Measurements from ENCODE around the gene NAAA. TPM values are rescaled to one million over a fixed set of nuclear protein-coding genes. Genes with fewer than 3 reads are reported as not detected.
"Not testable (repeated sequence)": the region's sequence is repeated elsewhere in the genome, so short reads cannot be mapped to it uniquely, and the experiment has no call there.

Gene NAAA
- total RNA-seq (2014; rRNA removed; shearing (Covaris generic); ENCODE audit: low replicate concordance), result 8.3 and 21.9 TPM in 2 replicates

DNA sequence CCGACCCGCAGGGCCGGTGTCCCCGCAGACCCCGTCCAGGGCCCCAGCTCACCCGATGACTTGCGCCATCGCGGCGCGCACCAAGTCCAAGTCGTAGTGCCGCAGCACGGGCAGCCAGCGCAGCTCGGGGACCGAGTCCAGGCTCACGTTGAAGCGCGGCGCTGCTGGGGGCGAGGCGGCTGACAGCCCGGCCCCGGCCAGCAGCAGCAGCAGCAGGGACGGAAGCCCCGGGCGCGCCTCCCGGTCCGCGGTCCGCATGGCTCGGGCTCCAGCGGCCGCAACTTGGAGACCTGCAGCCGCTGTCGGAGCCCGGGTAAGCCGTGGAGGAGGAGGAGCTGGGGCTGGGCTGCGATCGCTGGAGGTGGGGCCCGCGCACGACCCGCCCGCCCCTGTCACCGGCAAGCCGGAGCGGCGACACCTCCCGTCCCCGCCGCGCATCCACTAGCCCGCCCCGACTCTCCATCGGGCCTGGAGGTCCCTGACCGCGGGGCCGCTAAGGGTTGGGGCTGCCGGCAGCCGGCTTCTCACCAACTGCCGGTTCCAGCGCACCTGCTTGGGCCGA lies at the start of gene NAAA:
Gene NAAA (minus strand): TSS at position 322 of the 562 bp plus-strand sequence. CDS start 64 bp downstream, at position 258.
- DNase-seq (ENCODE audit: low read depth), result peak; percentile 79
- in situ Hi-C loops (cut with HindIII; ENCODE audit: low pct_unique_long_range_greater_than_20kb, low sequenced_read_pairs), result no loop called here

- in situ Hi-C loops (cut with HindIII; ENCODE audit: low pct_unique_long_range_greater_than_20kb, low sequenced_read_pairs), result loop anchor here (5.0 kb wide), 1 partner anchor 92 kb away; no protein-coding TSS in a partner anchor
- no peak for DNase-seq (ENCODE audit: low read depth)
Observed at GRCh38 chr4:75989846-75990528, 49.2 kb upstream of the NAAA start.

DNA sequence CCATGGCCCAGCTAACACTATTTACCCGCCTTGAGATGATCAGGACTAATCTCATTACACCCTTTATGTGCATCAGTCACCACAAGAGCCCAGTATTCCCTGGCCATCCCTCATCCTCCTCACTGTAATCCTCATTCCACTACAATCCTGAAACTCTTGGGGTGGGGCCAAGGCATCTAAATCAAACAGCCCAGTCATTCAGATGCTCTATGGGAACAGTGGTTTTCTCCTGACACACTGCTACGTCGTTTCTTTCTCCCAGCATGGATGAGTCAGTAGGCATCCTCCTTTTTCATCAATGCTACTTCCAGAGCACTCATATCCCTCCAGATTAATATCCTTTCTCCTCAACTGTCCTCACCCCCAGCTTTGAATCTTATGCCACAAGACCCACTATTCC lies 44.3 kb upstream of the NAAA start:
- in situ Hi-C loops (cut with HindIII; ENCODE audit: low pct_unique_long_range_greater_than_20kb, low sequenced_read_pairs), result no loop called here
- DNase-seq (ENCODE audit: low read depth), result no peak

DNA sequence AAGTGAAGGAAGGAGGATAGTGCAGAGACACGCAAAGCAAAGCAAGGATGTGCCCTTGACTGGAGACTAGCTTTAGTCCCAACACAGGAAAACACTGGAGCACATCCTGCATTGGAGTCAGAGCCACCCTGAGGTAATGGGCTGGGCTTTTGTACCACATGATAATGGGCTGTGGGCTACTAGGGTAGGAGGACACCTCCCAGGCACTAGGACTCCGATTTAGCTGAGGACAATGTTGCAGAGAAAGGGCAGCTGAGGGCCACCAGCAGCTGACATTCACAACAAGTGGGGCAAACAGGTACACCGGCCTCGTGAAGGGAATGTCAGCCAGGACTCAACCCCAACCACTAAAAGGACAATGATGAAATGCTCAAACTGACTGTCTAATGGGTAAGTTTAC lies 39.8 kb upstream of the NAAA start:
- DNase-seq (ENCODE audit: low read depth), result no peak
- in situ Hi-C loops (cut with HindIII; ENCODE audit: low pct_unique_long_range_greater_than_20kb, low sequenced_read_pairs), result no loop called here

- no peak for DNase-seq (ENCODE audit: low read depth)
- in situ Hi-C loops (cut with HindIII; ENCODE audit: low pct_unique_long_range_greater_than_20kb, low sequenced_read_pairs), result no loop called here
Observed at GRCh38 chr4:75976177-75976576, 35.4 kb upstream of the NAAA start.

DNA sequence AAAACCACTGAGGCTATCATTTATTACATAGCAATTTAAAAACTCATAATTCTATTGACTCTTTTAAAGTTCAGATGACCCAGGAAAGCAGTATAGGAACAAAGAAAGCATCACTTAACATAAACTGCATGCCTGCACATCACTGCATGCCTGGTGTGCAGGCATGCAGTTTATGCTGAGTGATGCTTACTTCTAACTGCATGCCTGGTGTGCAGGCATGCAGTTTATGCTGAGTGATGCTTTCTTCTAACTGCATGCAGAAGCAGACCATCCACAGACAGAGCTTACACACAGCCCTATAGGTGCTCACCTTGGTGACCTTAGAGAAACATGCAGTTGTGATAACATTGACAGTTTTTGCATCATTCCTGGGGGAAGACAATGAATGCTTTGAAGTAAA lies 33.0 kb upstream of the NAAA start:
- in situ Hi-C loops (cut with HindIII; ENCODE audit: low pct_unique_long_range_greater_than_20kb, low sequenced_read_pairs), result no loop called here
- peak; percentile 69 for DNase-seq (ENCODE audit: low read depth)

- no peak for DNase-seq (ENCODE audit: low read depth)
- in situ Hi-C loops (cut with HindIII; ENCODE audit: low pct_unique_long_range_greater_than_20kb, low sequenced_read_pairs), result no loop called here
Observed at GRCh38 chr4:75968084-75968483, 27.3 kb upstream of the NAAA start.

DNA sequence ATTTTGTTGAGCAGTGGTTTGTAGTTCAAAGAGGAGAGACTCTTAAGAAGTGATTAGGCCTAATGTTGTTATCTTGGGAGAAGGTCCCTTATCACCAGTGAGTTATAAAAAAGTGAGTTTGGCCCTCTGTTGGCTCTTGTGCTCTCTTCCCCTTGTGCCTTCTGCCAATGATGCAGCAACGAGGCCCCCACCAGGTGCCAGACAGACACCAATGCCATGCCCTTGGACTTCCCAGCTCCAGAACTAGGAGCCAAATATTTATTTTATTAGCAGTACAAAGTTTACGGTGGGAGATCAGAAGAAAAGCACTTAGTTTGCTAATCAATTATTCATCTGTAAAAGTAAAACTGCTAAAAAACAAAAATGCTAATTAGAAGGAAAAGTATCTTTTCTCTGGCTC lies 22.7 kb upstream of the NAAA start:
- in situ Hi-C loops (cut with HindIII; ENCODE audit: low pct_unique_long_range_greater_than_20kb, low sequenced_read_pairs), result no loop called here
- DNase-seq (ENCODE audit: low read depth), result no peak

DNA sequence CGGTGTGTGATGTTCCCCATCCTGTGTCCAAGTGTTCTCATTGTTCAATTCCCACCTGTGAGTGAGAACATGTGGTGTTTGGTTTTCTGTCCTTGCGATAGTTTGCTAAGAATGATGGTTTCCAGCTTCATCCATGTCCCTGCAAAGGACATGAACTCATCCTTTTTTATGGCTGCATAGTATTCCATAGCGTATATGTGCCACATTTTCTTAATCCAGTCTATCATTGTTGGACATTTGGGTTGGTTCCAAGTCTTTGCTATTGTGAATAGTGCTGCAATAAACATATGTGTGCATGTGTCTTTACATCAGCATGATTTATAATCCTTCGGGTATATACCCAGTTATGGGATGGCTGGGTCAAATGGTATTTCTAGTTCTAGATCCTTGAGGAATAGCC lies 21.3 kb upstream of the NAAA start:
- in situ Hi-C loops (cut with HindIII; ENCODE audit: low pct_unique_long_range_greater_than_20kb, low sequenced_read_pairs); DNase-seq (ENCODE audit: low read depth): not testable (repeated sequence)

- in situ Hi-C loops (cut with HindIII; ENCODE audit: low pct_unique_long_range_greater_than_20kb, low sequenced_read_pairs); DNase-seq (ENCODE audit: low read depth): not testable (repeated sequence)
Observed at GRCh38 chr4:75958546-75958945, 17.7 kb upstream of the NAAA start.

GRCh38 chr4:75954811-75955210 lies 14.0 kb upstream of the NAAA start:
- in situ Hi-C loops (cut with HindIII; ENCODE audit: low pct_unique_long_range_greater_than_20kb, low sequenced_read_pairs); DNase-seq (ENCODE audit: low read depth): not testable (repeated sequence)

DNA sequence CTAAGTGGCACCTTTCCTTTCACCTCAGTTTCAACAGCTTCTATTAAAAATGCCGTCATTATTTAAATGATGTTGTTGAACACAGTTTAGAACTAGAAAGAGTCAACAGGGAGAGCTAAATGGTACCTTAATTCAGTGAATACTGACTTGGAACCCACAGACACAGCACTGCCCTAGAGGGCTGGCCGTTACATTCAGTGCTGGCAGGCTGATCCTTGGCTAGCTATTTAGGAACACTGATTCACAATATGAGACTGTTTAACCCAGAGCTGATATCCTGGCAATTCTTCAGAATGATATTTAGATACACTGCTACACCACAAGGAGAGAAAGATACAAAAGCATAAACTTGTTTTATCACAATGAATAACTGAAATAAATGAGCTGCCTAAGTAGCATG lies 12.7 kb upstream of the NAAA start:
- no peak for DNase-seq (ENCODE audit: low read depth)
- in situ Hi-C loops (cut with HindIII; ENCODE audit: low pct_unique_long_range_greater_than_20kb, low sequenced_read_pairs), result no loop called here

GRCh38 chr4:75950213-75950815 lies 9.5 kb upstream of the NAAA start:
- in situ Hi-C loops (cut with HindIII; ENCODE audit: low pct_unique_long_range_greater_than_20kb, low sequenced_read_pairs), result no loop called here
- DNase-seq (ENCODE audit: low read depth), result no peak

- in situ Hi-C loops (cut with HindIII; ENCODE audit: low pct_unique_long_range_greater_than_20kb, low sequenced_read_pairs), result no loop called here
- DNase-seq (ENCODE audit: low read depth), result no peak
Observed at GRCh38 chr4:75948822-75949444, 8.1 kb upstream of the NAAA start.

DNA sequence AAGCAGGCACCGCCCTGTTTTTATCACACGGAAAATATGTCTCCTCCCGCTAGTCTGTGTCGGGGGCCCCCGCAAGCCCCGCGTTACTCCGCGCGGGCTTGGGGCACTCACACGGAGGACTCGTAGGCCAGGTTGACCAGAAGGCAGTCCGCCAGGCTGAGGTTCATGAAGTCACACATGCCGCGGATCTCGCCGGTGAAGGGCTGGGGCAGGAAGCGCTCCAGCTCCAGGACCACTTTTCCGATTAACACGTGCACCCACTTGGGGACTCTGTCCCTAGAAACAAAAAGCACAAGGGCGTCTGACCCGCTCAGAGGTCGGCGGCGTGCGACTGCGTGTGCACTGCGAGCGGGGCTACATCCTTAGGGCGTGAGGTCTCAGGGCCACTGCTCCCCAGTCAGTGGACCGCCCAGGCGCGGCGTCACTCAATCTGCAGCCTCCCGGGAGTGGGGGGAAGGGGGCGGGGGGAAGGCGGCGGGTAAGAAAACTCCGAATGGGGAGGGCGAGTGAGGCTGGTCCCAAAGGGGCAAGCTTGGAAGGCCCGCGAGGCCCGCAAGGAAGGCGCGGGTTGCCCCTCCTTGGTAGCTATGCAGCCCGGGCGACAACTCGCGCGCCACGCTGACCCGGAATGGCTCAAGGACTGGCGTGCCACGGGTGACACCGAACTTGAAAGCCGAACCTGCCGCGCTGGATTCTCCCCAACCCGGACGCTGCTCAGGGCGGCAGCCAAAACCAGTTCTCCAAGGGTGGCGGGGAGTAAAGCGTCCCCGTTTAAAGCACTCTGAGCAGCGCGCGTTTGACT lies 722 bp downstream of the NAAA start:
- peak; percentile 67 for DNase-seq (ENCODE audit: low read depth)
- in situ Hi-C loops (cut with HindIII; ENCODE audit: low pct_unique_long_range_greater_than_20kb, low sequenced_read_pairs), result no loop called here

DNA sequence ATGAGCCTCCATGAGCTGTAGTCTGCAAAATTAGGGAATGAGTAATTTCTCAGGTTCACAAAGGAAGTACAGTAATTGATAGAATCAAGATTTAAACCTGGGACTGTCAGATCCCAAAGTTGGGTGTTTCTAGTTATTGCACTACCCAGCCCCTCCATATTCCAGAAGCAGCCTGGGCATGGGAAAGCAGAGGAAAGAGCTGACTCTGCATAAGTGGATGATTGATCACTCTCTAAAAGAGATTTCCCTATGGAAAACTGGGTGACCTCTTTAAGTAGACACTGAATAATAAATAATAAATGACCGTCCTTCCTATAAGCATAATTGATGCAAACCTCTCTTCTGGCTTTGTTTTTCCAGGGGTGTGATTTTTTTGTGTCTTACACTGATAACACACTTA lies 5.2 kb downstream of the NAAA start:
- no peak for DNase-seq (ENCODE audit: low read depth)
- in situ Hi-C loops (cut with HindIII; ENCODE audit: low pct_unique_long_range_greater_than_20kb, low sequenced_read_pairs), result no loop called here

DNA sequence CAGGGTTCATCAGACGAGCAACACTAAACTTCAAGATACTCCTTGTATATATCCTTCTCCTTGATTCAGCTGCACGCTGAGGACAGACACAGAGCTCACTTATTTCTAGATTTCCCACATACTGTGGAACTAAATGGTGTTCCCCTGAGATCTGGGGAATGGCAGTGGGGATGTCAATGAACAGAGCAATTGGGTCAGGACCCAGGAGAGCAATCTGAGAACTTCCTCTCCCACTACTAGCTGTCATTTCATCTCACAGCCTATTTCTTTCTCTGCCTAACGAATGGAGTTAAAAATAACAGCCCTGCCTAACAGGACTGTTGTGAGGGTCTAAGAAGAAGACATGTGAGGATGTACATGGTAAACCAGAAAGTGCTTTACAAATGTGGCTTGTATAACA lies 10.7 kb downstream of the NAAA start:
- in situ Hi-C loops (cut with HindIII; ENCODE audit: low pct_unique_long_range_greater_than_20kb, low sequenced_read_pairs), result no loop called here

DNA sequence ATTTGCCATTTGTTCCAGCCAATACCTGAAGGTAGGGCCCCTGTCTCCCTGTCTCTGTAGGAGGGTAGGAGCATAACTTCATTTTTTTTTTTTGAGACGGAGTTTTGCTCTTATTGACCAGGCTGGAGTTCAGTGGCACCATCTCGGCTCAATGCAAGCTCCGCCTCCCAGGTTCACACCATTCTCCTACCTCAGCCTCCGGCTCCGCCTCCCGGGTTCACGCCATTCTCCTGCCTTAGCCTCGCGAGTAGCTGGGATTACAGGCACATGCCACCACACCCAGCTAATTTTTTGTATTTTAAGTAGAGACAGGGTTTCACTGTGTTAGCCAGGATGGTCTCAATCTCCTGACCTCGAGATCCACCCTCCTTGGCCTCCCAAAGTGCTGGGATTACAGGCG lies 15.9 kb downstream of the NAAA start:
- in situ Hi-C loops (cut with HindIII; ENCODE audit: low pct_unique_long_range_greater_than_20kb, low sequenced_read_pairs); DNase-seq (ENCODE audit: low read depth): not testable (repeated sequence)

More for the DNA sequence above, 10.7 kb downstream of the NAAA start:
- no peak for DNase-seq (ENCODE audit: low read depth)
